ENCODE data around the gene UQCC2. TPM values are rescaled to one million over a fixed set of nuclear protein-coding genes. Genes with fewer than 3 reads are reported as not detected.

UQCC2 gene
- total and polyA plus RNA-seq, 2 of the 4 experiments (the other 2 are of a cell fraction), result 13.8 to 34.5 TPM

GRCh38 chr6:33713786-33714185 lies 2.3 kb upstream of the UQCC2 start:
- intact Hi-C loops (cut with micrococcal nuclease), result no loop called here

More at GRCh38 chr6:33713786-33714185, 2.3 kb upstream of the UQCC2 start:
- ATAC-seq (ENCODE audit: low read depth) (no peak), DNase-seq (no peak)
- H3K4me2 ChIP-seq (ENCODE audit: low read depth, low read length), result no peak overlapping the region
- no peaks in the 10 kb centered on the region for H3K9me3 ChIP-seq (ENCODE audit: control insufficient read depth, insufficient read depth, low read length)
- H3K9ac ChIP-seq (ENCODE audit: low read depth, low read length), result no peak overlapping the region
- H3K23ac ChIP-seq (ENCODE audit: low read depth, low read length), result no peak overlapping the region
- no peak overlapping the region for H2BK15ac ChIP-seq (ENCODE audit: low read depth, low read length)
- no peak overlapping the region for H3K56ac ChIP-seq (ENCODE audit: extremely low read depth, insufficient read depth, low read length)
- H2AFZ ChIP-seq (replicated peaks; ENCODE audit: low read length, poor library complexity), result no peak overlapping the region
- H2BK20ac ChIP-seq (ENCODE audit: low read depth, low read length), result no peak overlapping the region
- peaks cover 22% of the 10 kb centered on the region for H3K27me3 ChIP-seq (ENCODE audit: control insufficient read depth, insufficient read depth, low read length)
- no peak overlapping the region for H2BK120ac ChIP-seq (ENCODE audit: low read depth, low read length)
- 70% methylated on average over 2 of the region's 2 CpGs; no CpG with 5 or more reads in 1 of the 2 experiments for WGBS, 2 experiments (ENCODE audit: extremely low coverage in 2 of 2, insufficient read length in 1 of 2)
- in situ Hi-C loops (cut with MboI; ENCODE audit: low sequenced_read_pairs), result loop anchor here (10.0 kb wide), 1 partner anchor 441 kb away; no protein-coding TSS in a partner anchor
- no peak overlapping the region for H4K91ac ChIP-seq (ENCODE audit: insufficient read depth, low read depth, low read length)
- H4K5ac ChIP-seq (ENCODE audit: low read depth, low read length), result no peak overlapping the region
- H2BK5ac ChIP-seq (ENCODE audit: low read depth, low read length, poor library complexity, severe bottlenecking), result no peak overlapping the region
- H3K4me1 ChIP-seq (ENCODE audit: control insufficient read depth, insufficient read depth, low read length), result peaks cover 5% of the 10 kb centered on the region
- peaks cover 8% of the 10 kb centered on the region for H3K9me1 ChIP-seq (ENCODE audit: insufficient read depth, low read length)
- no peaks in the 10 kb centered on the region for H4K20me1 ChIP-seq (ENCODE audit: insufficient read depth, low read length)
- H4K8ac ChIP-seq (ENCODE audit: low read depth in 2 of 2, low read length in 2 of 2), result no peak overlapping the region
- no peak overlapping the region for H3K4ac ChIP-seq (ENCODE audit: low read depth, low read length)
- no peak overlapping the region for H3K18ac ChIP-seq (ENCODE audit: low read depth, low read length)
- peaks cover 17 to 25% of the 10 kb centered on the region in 2 experiments for H3K79me1 ChIP-seq (ENCODE audit: low read depth in 1 of 2, low read length in 2 of 2)
- no peak overlapping the region for H3K4me3 ChIP-seq (ENCODE audit: insufficient read depth, low read depth, low read length)
- no peak overlapping the region for H3K14ac ChIP-seq (replicated peaks; ENCODE audit: low read depth, low read length)
- ChIA-PET CTCF (interaction anchor here (0.6 kb wide), 1 partner anchor 339 kb away, joined by 4 read pairs; no protein-coding TSS in a partner anchor), POLR2A (ENCODE audit: unreplicated experiment) (no interaction called here)
- no peak overlapping the region for H2AK5ac ChIP-seq (ENCODE audit: low read depth, low read length)
- TF ChIP-seq MXI1 (IDR thresholded peaks at IDR 0.05; ENCODE audit: borderline replicate concordance, low read depth, low read length) (no peak), RCOR1 (IDR thresholded peaks at IDR 0.05; ENCODE audit: insufficient replicate concordance, low read length) (no peak), RFX5 (IDR thresholded peaks at IDR 0.05; ENCODE audit: low read depth, low read length) (no peak), FOS (IDR thresholded peaks at IDR 0.05; ENCODE audit: low read depth, low read length) (no peak), CTCF (conservative IDR thresholded peaks at IDR 0.05; ENCODE audit: low read depth, low read length) (no peak), MAFK (IDR thresholded peaks at IDR 0.05; ENCODE audit: low read depth, low read length) (no peak), POLR2A (IDR thresholded peaks at IDR 0.05; ENCODE audit: low read depth, low read length) (no peak), SMC3 (IDR thresholded peaks at IDR 0.05; ENCODE audit: low read depth, low read length) (no peak), CEBPB (IDR thresholded peaks at IDR 0.05; ENCODE audit: low read depth, low read length) (no peak), MAZ (IDR thresholded peaks at IDR 0.05; ENCODE audit: borderline replicate concordance, low read depth, low read length) (no peak), RAD21 (IDR thresholded peaks at IDR 0.05; ENCODE audit: low read length) (no peak), BHLHE40 (IDR thresholded peaks at IDR 0.05; ENCODE audit: low read depth, low read length) (no peak), USF2 (IDR thresholded peaks at IDR 0.05; ENCODE audit: low read depth, low read length) (no peak)
- dilution Hi-C loops (cut with HindIII; ENCODE audit: low sequenced_read_pairs, unreplicated experiment), result no loop called here
- BruUV-seq (replicated peaks), result no TSS peak
- peaks cover 4% of the 10 kb centered on the region for H3K36me3 ChIP-seq (ENCODE audit: control insufficient read depth, insufficient read depth, low read length)
- no peak overlapping the region for H3K27ac ChIP-seq (ENCODE audit: insufficient read depth, low read length)
- H2AK9ac ChIP-seq (replicated peaks; ENCODE audit: low read depth, low read length, poor library complexity), result no peak overlapping the region

All from IMR-90 (cell line).